Stimulated activated CD4-positive, alpha-beta T cell treated with anti-CD3 and anti-CD28 coated beads, Interleukin-2, amount 100 ng/mL, for 24 hours (primary cell): ENCODE measurements around the gene NAPA.

ENCODE experiments used
- DNase-seq, 2 donors: peaks; one replicate each; pipeline ENCODE4 v3.0.0-alpha.2; 2020

NAPA gene

DNA sequence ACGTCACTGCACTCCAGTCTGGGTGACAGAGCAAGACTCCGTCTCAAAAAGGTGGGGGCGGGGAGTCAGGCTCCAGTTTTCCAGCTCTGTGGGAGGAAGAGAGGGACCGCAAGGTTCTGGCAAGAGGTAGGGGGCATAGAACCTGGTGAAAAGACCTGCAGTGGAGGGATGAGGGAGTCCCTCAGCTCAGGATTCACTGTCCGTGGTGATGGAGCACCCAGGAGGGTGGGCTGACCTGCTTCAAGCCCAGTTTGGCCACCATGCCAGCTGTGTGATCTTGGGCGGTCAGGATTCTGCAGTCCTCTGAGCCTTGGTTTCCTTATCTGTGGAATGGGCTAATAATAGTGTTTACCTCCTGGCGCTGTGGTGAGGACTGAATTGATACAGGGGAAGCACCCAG is 64.4 kb downstream of the NAPA start:
- DNase-seq, result no peak

DNA sequence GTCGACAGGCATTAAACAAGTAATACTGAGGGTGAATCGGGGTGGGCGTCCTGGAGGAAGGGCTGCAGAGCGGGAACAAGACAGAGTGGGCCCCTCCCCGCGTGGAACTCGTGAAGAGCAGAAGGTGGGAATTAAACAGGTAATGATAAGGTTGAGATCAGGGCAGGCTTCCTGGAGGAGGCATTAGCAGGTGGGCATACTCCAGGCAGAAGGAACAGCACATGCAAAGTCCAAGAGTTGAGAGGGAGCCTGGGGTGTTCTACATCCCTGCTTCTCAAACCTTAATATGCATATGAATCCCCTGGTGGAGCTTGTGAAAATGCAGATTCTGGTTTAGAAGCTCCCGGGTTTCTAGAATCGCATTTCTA is 66.5 kb downstream of the NAPA start:
- no peak for DNase-seq

DNA sequence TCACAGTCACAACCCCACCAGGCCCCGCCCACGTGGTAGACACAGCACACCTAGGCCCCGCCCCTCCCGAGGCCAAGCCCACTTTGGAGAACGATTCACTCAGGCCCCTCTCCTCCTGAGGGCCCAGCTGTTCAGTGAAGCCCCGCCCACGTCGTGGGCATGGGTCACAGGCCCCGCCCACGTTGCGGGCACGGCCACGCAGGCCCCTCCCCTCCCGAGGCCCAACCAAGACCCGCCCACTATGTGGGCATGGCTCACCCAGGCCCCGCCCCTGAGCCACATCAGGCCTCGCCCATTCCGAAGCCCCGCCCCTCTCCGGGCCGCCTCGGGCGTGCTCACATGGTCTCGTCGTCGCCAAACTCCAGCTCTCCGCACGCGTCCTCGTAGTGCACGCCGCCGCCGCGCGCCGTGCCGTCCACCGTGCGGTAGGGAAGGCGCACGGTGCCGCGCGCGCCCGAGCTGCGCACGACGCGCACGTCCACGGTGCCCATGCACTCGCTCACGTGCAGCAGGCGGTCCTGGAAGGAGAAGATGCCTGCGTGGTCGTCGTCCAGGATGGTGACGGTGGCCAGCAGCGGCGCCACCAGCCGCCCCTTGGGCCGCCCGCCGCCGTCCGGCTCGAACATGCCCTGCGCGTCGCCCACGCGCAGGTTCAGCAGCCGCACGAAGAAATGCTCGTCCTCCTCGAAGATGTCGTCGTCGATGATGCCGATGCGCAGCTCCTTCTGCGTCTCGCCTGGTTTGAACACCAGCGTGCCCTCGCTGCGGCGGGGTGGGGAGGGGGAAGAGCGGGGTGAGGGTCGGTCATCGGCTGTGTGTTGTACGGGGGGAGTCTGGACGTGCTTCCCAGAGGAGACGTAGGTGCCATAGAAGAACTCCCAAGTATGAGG is 67.1 kb downstream of the NAPA start:
- DNase-seq, result peak; percentile 61 to 75

DNA sequence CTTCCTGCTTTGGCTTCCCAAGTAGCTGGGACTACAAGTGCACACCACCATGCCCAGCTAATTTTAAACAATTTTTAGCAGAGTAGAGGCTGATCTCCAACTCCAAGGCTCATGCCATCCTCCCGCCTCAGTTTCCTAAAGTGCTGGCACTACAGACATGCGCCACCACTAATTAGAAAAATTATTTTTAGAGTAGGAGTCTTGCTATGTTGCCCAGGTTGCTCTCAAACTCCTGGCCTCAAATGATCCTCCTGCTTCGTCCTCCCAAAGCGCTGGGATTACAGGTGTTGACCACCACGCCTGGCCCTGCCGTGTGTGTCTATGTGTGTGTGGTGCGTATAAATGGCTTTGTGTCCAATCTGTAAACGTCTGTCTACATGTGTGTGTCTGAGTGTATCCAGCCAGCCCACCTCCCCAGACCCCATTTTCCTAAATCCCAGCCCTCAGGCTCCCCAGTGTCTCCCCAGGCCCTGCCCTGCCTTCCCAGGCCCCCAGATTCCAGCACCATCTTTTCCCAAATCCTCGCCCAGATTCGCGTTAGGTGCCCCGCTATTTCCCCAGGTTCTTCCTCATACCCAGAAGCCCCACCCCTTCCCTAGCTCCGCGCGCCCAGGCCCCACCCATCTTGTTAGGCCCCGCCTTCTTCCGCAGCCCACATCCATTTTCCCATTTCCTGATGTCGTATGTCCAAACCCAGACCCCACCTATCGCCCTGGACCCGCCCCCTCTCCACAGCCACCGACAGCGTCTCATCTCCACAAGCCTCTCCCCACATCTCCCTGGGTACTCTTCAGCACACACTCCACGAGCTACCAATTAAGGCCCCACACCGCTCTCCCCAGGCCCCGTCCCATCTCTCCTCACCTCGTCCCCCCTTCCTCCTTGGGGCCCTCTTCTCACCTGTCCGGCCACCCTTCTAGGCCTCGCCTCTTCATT is 68.1 kb downstream of the NAPA start:
- peak in 1 of 2 donors; percentile 55 for DNase-seq

DNA sequence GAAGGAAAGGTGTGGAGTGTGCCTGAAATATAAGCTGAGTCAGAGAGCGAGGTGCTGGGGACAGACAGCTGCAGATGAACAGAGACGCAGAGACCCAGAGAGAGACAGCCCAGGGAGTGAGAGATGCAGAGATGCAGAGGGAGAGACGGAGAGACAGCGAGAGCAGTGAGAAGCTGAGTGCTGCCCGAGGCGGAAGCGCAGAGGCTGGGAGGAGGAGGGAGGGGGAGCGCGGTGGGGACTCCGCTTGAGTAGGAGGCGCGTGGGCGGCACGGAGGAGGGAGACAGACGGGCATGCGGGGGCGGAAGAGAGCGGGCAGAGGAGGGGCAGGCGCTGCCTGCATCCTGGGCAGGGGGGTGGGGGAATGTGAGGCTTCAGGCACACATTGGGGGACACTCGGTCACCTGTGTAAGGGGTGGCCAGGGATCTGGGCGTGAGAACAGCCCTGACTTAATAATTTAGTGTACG is 68.9 kb downstream of the NAPA start:
- peak; percentile 53 to 61 for DNase-seq

DNA sequence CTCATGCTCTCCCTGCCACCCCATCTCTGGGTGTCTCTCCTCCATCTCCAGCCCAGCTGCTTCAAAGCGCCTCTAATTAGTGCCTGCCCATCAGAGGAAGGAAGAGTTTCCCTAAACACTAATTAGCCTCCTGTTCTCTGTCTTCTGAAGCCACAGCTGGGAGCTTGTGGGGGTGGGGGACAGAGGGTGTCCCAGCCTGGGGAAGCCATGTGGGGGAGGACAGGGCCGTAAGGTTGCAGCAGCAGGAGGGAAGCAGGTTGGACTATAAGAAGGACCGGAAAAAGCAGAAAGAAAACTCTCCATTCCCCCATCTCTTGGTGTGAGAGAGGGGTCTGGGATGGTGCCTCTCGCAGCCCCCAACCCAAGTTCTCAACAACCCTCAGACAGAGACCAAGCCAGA is 69.3 kb downstream of the NAPA start:
- DNase-seq, result no peak

DNA sequence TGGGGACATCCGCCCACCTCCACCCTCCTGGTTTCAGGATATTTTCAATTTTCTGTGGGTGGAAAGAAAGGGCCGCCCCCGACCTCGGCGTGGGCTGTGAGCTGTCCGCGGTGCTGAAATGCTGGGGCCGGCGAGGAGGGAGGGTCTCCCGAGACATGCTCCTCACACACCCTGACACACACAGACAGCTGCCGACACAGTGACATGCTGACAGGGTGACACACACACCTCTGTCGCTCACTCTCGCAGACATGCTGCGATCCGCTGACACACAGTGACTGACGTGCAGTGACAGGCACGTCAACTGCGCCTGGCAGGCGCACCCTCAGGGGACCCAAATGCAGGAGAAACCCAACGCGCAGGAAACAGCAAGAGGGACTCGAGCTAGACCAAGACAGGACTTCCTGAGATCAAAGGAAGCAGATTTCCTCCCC is 70.5 kb downstream of the NAPA start:
- peak in 1 of 2 donors; percentile 37 for DNase-seq

DNA sequence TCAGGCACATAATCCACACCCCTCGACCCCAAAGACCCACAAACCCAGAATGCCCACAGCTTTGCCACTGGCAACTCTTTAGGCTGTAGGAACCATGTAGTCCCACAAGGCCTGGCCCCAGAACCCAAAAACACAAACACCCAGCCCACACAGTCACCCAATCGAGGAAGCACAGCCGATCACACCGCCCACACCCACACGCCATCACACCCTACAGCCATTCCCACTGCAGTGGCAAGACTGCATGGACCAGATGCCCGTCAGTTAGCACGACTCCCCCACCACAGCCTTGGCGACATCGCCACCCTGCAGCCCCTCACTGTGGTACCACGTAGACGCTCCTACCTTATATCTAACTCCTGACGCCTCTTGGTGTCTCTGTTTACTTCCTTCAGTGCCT is 71.5 kb downstream of the NAPA start:
- DNase-seq, result no peak

DNA sequence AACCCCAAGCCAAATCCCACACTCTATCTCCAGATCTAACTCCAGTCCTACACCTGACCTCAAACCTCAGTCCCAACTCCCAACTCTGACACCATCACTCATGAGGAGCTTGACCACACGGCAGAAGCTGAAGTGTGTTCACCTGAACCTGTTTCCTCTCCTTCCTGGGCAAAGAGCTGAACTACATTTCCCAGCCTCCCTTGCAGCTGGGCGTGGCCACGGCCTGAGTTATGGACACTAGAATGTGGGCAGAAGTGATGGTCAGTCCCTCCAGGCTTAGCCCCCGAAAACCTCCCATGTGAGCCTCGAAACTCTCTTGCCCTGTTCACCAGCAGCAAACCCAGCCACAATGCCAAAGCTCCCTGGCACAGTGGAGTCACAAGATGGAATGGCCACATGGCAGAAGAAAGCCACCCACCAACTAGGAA is 76.1 kb downstream of the NAPA start:
- no peak for DNase-seq
